Measurements from ENCODE around the gene MS4A13. TPM values are rescaled to one million over a fixed set of nuclear protein-coding genes. Genes with fewer than 3 reads are reported as not detected.

MS4A13 gene, protein sequence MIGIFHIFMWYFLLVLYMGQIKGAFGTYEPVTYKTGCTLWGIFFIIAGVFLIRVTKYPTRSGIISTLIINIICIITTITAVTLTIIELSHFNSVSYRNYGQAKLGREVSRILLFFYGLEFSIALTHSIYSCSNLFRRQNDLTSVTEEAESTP
- not detected in 2 replicates for total RNA-seq

DNA sequence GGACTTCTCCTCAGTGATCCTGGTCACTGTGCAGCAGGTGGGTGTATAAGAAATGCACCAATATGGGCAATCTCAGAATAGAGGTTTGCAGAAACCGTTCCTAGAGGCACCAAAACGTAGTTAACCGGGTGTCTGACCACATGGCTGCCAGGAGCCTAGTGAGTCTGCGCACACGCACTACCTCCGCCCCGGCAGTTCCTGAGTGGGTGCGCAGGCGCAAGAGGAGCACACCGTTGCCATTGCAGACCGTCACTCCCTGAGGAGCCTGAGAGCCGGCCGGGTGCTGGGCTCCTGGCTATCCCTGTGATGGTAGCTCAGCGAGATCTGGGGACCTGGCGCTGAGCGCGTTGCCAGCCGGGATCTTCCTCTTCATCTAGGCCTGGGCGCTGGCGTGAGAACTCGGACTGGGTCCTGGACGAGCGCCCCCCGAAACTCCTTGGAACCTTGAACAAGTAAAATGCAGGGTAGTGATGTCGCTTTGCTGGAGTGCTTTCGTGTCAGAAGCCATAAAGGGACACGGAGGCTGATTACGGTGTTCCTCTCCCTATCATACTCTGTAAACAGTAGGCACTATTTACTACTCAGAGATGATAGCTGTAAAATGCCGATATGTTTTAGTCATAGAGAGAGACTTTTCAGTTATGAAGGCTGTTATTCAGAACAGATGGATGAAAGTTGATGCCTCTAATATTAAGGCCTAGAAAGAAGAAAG is at the start of gene MS4A13:
Gene MS4A13, plus strand, starts transcription at position 249 of the 712 bp plus-strand sequence. CDS start 2,692 bp downstream, outside the sequence.
- Histone ChIP-seq H3K36me3 (ENCODE audit: control insufficient read depth, insufficient read depth, low read length) (no peaks in the 10 kb centered on the region), H3K27me3 (ENCODE audit: control insufficient read depth, insufficient read depth, low read length) (no peaks in the 10 kb centered on the region), H3K4me3 (ENCODE audit: low read depth, low read length) (no peak within 1 kb of the TSS)
- TF ChIP-seq, protein P1, sequence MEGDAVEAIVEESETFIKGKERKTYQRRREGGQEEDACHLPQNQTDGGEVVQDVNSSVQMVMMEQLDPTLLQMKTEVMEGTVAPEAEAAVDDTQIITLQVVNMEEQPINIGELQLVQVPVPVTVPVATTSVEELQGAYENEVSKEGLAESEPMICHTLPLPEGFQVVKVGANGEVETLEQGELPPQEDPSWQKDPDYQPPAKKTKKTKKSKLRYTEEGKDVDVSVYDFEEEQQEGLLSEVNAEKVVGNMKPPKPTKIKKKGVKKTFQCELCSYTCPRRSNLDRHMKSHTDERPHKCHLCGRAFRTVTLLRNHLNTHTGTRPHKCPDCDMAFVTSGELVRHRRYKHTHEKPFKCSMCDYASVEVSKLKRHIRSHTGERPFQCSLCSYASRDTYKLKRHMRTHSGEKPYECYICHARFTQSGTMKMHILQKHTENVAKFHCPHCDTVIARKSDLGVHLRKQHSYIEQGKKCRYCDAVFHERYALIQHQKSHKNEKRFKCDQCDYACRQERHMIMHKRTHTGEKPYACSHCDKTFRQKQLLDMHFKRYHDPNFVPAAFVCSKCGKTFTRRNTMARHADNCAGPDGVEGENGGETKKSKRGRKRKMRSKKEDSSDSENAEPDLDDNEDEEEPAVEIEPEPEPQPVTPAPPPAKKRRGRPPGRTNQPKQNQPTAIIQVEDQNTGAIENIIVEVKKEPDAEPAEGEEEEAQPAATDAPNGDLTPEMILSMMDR (IDR thresholded peaks at IDR 0.05; ENCODE audit: insufficient read depth, low read length, severe bottlenecking), result no peak
- no peak for FAIRE-seq
- no peak for DNase-seq (ENCODE audit: low read depth)

DNA sequence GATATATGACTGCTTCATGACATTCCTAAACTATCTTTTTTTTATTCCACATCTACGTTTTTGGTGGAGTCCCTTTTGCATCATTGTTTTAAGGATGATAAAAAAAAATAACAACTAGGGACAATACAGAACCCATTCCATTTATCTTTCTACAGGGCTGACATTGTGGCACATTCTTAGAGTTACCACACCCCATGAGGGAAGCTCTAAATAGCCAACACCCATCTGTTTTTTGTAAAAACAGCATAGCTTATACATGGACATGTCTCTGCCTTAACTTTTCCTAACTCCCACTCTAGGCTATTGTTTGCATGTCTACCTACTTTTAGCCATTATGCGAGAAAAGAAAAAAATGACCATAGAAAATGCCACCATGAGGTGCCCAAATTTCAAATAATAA is 46.4 kb upstream of the MS4A13 start:
- DNase-seq (ENCODE audit: low read depth) (no peak), FAIRE-seq (no peak)
- H3K36me3 ChIP-seq (ENCODE audit: control insufficient read depth, insufficient read depth, low read length), result no peaks in the 10 kb centered on the region
- TF ChIP-seq, protein P1 (IDR thresholded peaks at IDR 0.05; ENCODE audit: insufficient read depth, low read length, severe bottlenecking), result no peak
- no peak overlapping the region for H3K4me3 ChIP-seq (ENCODE audit: low read depth, low read length)
- no peaks in the 10 kb centered on the region for H3K27me3 ChIP-seq (ENCODE audit: control insufficient read depth, insufficient read depth, low read length)

DNA sequence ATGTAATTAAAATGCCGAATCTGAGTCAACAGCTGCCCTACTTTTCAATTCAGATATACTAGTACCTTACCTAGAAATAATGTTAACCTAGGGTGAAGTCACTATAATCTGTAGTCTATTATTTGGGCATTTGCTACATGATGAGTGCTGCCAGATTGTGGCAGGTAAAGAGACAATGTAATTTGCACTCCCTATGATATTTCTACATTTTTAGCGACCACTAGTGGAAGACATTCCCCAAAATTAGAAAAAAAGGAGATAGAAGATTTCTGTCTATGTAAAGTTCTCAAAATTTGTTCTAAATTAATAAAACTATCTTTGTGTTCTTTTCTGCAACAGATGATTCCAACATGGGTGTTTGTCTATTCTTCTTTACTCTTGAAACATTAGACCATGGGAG is 45.5 kb upstream of the MS4A13 start:
- no peak overlapping the region for H3K4me3 ChIP-seq (ENCODE audit: low read depth, low read length)
- TF ChIP-seq, protein P1 (IDR thresholded peaks at IDR 0.05; ENCODE audit: insufficient read depth, low read length, severe bottlenecking), result no peak
- H3K27me3 ChIP-seq (ENCODE audit: control insufficient read depth, insufficient read depth, low read length), result no peaks in the 10 kb centered on the region
- no peak for DNase-seq (ENCODE audit: low read depth)
- no peak for FAIRE-seq
- no peaks in the 10 kb centered on the region for H3K36me3 ChIP-seq (ENCODE audit: control insufficient read depth, insufficient read depth, low read length)

DNA sequence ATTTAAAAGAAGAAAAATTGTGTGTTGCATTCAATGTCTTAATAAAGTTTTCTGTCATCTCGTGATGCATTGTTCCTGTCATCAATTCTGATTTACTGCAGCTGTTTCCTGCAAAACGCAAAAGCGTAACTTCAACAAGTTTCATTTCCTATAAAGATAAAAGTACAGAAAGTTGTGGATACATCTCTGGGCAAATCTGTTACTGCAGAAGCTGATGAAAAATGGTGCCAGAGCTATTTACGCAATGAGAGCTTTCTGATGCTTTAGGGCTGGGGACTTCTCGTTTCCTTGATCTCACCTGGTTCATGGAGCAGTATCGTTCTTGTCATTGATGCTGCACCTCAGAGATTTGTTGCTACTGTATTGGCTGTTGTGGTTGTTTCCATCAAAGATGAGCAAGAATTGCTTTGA is 38.2 kb upstream of the MS4A13 start:
- Histone ChIP-seq H3K36me3 (ENCODE audit: control insufficient read depth, insufficient read depth, low read length) (no peaks in the 10 kb centered on the region), H3K27me3 (ENCODE audit: control insufficient read depth, insufficient read depth, low read length) (no peaks in the 10 kb centered on the region), H3K4me3 (ENCODE audit: low read depth, low read length) (no peak overlapping the region)
- DNase-seq (ENCODE audit: low read depth) (no peak), FAIRE-seq (peak; percentile 40)
- TF ChIP-seq, protein P1 (IDR thresholded peaks at IDR 0.05; ENCODE audit: insufficient read depth, low read length, severe bottlenecking), result no peak

DNA sequence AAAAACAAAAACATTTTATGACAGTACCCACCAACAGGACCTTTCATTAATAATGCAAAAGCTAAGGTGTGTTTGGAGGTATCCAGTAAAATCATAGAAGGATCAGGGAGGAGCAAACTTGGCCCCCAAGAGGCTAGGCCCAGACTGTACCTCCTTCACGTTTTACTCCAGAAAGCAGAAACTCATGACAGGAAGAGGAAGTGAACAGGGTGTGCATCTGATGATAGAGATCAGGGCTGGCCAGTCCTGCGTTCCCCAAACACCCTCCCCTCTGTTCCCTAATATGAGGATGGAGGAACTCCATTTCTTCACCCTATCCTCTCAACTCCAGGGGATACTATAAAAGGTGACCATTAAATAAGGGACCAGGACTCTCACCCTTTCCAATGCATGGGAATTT is 32.8 kb upstream of the MS4A13 start:
- H3K4me3 ChIP-seq (ENCODE audit: low read depth, low read length), result no peak overlapping the region
- no peak for FAIRE-seq
- DNase-seq (ENCODE audit: low read depth), result no peak
- TF ChIP-seq, protein P1 (IDR thresholded peaks at IDR 0.05; ENCODE audit: insufficient read depth, low read length, severe bottlenecking), result no peak
- H3K36me3 ChIP-seq (ENCODE audit: control insufficient read depth, insufficient read depth, low read length), result no peaks in the 10 kb centered on the region
- H3K27me3 ChIP-seq (ENCODE audit: control insufficient read depth, insufficient read depth, low read length), result no peaks in the 10 kb centered on the region
